Coronary artery (tissue), 2 donors: ENCODE results near the gene DGKH.

Source experiments
- DNase-seq: peaks from one replicate; pipeline ENCODE4 v3.0.0-alpha.2; 2017; ENCODE audit warnings: low spot score
- H3K27ac ChIP-seq, 2 donors: fragments of 200-600 bp; sonication (generic); one replicate each; pipeline ENCODE4 v1.5.1; 2016 to 2019
- H3K4me3 ChIP-seq: fragments of 200-600 bp; sonication (generic); 2 replicates; pipeline ENCODE4 v1.5.1; 2016; ENCODE audit warnings: mild to moderate bottlenecking, moderate library complexity
- CTCF ChIP-seq: fragments of 200-600 bp; sonication (generic); IDR thresholded peaks from one replicate; pipeline ENCODE4 v1.5.1; 2019; ENCODE audit warnings: antibody characterized with exemption

Gene DGKH

GRCh38 chr13:42174344-42175162 lies 126.1 kb downstream of the DGKH start:
- Histone ChIP-seq H3K27ac (no peak overlapping the region), H3K4me3 (no peak overlapping the region)
- TF ChIP-seq CTCF = no peak
- DNase-seq = no peak

GRCh38 chr13:42176294-42176693 lies 127.8 kb downstream of the DGKH start:
- TF ChIP-seq CTCF = no peak
- DNase-seq = no peak
- Histone ChIP-seq H3K27ac (no peak overlapping the region), H3K4me3 (no peak overlapping the region)

DNA sequence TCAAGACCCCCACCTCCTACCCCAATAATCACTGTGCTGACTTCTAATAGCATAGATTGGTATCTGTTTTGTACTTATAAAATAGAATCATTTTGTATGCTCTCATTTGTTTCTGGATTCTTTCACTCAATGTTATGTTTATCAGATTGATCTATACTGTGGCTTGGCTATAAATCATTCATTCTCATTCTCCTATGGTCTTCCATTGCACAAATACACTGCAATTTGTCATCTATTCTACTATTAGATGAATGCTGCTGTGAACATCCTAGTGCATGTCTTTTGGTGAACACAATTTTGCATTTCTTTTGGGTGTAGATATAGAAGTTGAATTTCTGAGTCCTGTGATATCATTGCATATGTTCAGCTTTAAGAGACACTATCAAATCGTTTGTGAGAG lies 128.7 kb downstream of the DGKH start:
- no peak for TF ChIP-seq CTCF
- DNase-seq = no peak
- H3K4me3 ChIP-seq = no peak overlapping the region
- no peak overlapping the region for H3K27ac ChIP-seq

- no peak for DNase-seq
- TF ChIP-seq CTCF = no peak
- Histone ChIP-seq H3K27ac (no peak overlapping the region), H3K4me3 (no peak overlapping the region)
These were observed 133.0 kb downstream of the DGKH start for GRCh38 chr13:42181381-42181953.

DNA sequence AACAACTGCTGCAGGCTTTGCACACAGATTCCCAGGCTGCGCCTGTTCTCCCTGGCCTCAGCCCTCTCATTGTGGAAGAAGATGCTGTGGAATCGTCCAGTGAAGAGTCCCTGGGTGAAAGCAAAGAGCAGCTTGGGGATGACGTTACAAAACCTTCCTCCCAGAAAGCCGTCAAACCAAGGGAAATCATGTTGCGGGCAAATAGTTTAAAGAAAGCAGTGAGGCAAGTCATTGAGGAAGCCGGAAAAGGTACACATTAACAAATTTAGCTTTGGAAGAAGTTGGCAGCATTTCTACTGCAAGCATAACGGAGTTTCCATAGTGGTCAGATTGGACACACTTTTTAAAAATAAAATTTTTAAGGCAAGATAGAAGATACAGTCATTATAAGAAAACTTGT lies 140.6 kb downstream of the DGKH start:
- H3K4me3 ChIP-seq = no peak overlapping the region
- DNase-seq = no peak
- H3K27ac ChIP-seq = no peak overlapping the region
- no peak for TF ChIP-seq CTCF

- no peak for DNase-seq
- Histone ChIP-seq H3K4me3 (no peak overlapping the region), H3K27ac (no peak overlapping the region)
- TF ChIP-seq CTCF = no peak
These were observed 142.1 kb downstream of the DGKH start for GRCh38 chr13:42190529-42190928.
